Activated CD4-positive, alpha-beta T cell treated with anti-CD3 and anti-CD28 coated beads, Interleukin-2, amount 50 U/mL, for 1 hour (primary cell): Measurements from ENCODE around the gene TRDMT1.

ENCODE experiments used
- DNase-seq: peaks from one replicate; pipeline ENCODE4 v3.0.0-alpha.2; 2020

The TRDMT1 gene

DNA sequence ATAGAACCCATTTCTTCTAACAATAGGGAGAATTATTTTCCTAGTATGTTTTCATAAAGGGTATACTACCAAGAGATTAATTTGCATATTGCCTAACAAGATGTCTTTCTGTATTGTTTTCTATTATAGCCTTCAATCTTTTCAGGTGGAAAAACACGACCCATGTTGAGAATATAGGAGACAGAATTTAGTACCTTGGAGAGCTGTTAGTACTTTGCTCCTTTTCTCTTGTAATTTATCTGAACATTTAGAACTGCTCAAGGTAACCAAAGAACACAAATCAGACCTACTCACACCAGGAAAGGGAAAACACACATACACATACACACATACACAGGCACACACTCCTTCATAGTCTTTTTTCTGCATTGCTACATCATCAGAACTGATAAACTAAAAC is 7.8 kb upstream of the TRDMT1 start:
- DNase-seq = no peak

DNA sequence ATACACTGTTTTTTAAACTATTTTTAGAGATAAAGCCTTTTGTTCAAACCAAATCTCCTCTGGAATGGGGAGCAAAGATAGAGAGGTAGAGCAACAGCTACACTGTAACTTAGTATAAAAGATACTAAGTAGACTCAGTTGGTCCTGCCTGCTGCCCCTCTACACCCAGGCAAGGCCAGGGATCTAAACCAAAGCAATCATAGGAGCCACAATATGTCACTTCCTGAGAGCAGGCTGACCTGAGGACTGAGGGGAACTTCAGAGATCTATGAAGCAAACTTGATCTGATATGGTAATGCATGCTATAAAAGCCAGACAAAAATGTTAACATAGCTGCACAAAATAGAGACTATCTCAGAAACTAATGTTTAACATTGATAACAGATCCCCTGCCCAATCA is 7.0 kb upstream of the TRDMT1 start:
- no peak for DNase-seq

DNA sequence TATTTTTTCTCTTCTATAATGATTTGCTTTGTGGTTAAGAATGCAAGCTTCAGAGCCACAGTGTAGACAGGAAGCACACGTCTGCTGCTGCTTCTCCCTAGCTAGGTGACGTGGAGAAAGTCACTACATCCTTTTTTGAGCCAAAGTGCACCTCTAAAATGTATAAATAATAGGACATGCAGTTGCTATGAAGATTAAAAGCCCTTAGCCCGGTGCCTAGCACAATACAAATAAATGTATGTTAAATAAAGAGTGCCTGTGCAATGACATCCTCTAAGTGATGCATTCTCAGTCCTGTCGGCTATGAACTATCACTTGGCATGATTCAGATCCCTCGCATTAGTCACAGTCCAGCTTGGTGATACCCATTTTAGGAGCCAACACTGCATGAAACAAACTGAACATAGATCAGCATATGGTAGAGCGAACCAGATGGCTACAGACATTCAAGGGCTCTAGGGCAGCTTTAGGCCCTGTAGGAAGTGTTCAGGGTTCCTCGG is 4.8 kb upstream of the TRDMT1 start:
- peak; percentile 40 for DNase-seq

DNA sequence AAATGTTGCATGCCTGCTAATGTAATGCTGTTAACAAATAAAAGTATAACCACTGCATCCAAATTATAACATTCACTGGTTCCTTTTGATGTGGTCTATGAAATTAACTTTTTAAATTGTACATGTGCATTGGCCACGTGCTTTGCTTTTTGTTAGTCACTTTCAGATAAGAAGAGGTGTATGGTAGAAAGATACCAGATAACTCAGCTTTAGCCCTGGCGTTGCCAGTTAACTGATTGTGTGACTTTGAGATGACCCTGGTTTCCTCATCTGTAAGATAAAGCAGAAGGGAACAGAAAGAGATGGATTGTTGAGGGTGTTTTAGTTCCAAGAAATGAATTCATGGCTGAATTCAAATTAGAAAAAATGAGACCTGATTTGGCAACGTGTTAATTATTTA is 1.9 kb upstream of the TRDMT1 start:
- no peak for DNase-seq

DNA sequence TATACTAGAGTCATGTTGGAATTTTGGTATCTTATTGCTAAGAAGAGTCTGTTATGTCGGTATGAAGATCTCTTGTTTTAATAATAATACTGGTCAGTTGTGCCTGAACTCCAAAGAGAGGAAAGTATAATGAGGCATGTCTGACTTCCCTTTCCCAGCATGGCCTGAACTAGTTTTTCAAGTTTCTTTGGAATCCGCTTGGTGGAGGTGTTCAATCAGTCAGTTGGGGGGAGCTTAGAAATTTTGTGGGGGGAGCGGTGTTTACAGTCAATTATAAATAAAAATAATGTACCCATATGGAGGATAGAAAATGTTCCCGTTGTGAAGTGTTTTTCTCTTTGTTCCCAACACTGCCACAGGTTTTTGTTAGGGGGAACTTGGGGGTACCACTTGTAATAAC is 1.5 kb upstream of the TRDMT1 start:
- DNase-seq = no peak

DNA sequence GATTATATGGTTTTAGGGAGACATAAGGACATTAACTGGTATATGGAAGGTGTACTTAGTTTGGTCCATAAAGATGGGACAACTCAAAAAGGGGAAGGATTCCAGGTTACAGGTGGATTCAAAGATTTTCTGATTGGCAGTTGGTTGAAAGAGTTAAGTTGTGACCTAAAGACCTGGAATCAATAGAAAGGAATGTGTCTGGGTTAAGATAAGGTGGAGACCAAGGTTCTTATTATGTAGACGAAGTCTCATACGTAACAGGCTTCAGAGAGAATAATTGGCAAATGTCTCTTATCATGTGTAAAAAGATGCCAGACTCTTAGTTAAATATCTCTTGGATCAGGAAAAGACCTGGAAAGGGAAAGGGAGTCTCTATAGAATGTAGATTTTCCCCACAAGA is 1.0 kb upstream of the TRDMT1 start:
- no peak for DNase-seq

DNA sequence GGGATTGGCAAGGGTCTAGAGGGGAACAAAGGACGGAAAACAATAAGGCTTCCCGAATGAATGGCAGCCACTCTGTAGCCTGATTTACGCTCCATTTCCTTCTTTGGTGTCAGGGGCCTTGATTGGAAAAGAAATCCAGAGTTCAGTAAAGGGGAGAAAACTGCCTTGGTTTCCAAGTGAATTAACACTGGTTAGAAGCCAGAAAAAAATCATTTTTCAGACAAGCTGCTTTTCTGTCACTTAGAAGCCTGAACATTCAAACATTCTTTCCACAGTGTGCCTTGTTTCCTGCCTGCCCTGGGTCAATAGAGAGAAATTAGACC is 283 bp upstream of the TRDMT1 start:
- no peak for DNase-seq

DNA sequence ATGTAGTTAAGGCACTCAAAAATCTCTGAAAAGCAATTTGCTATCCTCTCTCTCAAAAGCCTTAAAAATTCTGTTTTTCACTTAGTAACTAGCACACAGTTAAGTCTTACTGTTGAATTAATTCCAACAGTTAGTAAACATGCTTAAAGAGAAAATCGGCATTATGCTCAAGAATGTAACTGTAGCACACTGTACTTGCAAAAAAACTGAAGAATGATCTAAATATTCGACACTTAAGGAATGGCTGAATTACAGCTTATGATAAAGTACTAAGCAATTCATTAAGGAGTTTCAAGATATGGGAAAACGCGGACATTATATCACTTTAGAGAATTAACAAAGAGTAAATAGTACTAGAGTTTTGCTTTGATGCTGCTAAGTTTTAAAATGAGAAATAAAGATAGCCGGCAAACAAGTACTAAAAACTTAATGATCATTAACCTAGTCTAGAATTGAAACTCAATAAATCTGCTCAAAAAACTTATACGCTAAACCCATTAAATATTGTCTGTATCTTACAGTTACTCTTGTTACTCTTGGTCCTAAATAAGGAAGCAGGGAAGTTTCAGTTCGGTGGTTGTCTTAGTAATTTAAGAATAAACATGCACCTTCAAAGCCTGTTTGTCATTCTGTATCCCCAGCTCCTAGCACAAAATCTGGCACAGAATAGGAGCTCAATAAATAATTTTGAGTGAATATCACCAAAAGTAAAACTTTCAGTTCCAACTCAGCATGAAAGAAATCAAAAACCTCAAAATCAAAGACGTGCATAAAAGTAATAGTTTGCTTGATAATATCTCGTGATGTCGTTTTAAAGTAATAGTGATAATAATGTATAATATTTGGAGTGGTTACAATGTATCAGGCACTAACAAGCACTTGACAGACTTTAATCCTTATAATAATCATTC is 1.2 kb downstream of the TRDMT1 start:
- no peak for DNase-seq

DNA sequence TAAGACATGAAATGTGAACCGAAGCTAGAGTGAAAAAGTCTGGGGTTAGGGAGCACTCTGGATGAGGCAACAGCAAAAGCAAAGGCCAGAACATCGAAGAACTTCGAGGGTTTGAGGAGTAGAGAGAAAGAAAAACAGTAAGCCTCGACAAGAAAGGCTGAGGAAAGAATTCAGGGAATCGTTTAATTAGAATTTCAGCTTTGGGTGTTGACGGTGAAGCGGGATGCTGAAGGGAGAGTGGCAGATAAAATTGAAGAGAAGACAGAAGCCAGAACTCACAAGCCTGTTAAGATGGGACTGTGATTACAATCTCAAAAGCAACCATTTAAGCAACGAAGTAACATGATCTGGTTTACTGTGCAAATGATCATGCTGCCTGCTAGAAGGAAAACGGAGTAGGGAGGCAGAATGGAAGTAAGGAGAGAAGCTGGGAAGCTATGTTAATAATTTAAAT is 2.1 kb downstream of the TRDMT1 start:
- DNase-seq = no peak

DNA sequence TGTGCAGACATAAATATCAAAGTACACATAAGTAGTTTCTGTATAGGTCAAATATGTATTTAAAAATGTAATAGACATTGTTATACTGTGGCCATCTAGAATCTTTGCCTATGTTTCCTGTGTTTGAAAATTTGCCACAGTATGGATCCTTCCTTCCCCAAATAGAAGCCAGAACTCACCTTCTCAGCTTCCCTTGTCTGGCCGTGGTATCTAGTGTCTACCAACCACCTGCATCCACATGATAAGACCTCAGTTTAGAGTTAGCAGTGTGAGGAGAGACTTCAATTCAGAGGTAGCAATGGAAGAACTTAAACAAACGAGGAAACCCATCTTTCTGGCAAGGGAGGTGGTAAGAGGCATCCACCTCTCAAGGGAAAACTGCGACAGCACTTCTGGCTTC is 4.9 kb downstream of the TRDMT1 start:
- no peak for DNase-seq

DNA sequence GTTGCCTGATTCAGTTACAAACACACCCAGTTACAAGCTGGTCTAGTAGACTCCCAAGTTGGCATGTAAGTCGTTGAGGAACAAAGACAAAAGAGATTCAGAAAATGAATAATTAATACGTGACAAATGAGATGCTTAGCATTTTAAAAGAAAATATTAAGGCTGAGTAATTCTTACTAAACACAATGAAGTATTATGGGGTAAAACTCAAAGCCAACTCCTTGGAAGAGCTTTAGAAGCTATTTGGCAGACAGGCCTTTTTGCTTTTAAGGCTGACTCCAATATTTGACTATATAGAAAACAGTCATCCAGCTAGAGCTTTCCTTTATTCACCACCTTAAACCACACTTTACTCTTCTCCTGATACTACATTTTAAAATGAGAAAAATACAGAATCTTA is 5.4 kb downstream of the TRDMT1 start:
- DNase-seq = no peak

DNA sequence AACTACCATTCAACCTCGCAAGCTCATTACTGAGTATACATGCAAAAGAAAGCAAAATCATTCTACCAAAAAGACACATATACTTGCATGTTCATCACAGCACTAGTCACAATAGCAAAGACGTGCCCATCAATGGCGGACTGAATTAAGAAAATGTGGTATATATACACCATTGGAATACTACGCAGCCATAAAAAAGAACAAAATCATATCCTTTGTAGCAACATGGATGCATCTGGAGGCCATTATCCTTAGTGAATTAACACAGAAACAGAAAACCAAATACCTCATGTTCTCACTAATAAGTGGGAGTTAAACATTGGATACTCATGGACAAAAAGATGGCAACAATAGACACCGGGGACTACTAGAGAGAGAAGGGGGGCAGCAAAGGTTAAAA is 6.4 kb downstream of the TRDMT1 start:
- DNase-seq = no peak

DNA sequence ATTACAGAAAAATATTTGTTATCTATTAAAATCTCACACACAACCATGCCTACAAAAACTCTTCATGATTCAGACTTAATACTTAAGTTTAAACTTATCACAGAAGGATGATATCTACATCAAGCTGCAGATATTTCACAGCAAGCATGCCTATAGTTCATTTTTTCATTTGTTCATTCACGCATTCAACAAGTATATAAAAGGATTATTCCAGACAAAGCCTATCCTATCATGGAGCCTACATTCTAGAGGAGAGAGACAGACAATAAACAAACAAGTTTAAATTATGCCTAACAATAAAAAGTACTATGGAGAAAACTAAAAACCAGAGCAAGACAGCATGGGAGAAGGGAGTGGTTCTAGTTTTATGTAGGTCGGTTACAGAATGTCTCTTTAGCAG is 10.9 kb downstream of the TRDMT1 start:
- DNase-seq = no peak

DNA sequence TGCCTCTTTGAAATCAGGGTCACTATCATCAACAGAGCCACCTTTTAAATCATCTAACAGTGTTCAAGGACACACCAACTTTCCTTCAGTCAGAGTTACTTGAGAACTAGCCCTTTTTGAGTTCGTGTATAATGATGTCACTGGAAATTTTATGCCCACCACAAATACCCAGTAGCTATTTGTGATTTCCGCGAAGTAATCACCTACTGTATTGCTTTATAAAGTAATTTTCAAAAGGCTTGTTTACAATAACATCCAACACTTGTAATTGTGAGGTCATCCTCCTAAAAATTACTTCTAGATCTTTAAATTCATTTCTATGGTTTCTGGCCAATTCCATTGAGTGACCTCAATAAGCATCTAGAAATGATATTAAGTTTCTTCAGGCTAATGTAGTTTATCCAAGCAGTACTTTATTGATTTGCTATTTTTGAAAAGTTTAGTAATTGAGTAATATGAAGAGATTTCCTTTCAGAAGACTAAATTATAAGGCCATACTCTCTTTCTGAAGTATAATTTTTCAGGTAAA is 12.8 kb downstream of the TRDMT1 start:
- DNase-seq = no peak

DNA sequence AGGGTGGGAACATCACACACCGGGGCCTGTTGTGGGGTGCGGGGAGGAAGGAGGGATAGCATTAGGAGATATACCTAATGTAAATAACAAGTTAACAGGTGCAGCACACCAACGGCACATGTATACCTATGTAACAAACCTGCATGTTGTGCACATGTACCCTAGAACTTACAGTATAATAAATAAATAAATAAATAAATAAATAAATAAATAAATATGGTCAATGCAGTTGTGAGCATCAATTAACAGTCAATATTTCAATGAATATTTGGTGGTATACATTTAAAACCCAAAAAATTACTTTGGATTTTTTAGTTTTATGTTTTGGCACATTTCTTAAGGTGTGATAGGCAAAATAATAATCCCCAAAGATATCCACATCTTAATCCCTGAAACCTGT is 15.6 kb downstream of the TRDMT1 start:
- DNase-seq = no peak

DNA sequence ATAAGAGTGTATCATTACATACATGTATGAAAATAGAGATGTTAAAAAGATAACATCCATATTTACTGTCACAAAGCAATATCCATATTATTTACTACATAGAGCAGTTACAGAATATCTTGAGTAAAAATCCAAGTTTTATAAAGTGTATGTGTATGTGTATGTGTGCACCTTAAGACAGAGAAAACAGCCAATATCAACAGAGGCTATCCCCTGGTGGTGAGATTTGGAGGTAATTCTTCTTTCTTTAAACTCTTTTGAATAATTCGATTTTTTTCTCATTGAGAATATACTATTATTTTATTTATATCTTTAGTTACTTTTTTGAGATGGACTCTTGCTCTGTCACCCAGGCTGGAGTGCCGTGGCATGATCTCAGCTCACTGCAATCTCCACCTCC is 18.4 kb downstream of the TRDMT1 start:
- DNase-seq = no peak

DNA sequence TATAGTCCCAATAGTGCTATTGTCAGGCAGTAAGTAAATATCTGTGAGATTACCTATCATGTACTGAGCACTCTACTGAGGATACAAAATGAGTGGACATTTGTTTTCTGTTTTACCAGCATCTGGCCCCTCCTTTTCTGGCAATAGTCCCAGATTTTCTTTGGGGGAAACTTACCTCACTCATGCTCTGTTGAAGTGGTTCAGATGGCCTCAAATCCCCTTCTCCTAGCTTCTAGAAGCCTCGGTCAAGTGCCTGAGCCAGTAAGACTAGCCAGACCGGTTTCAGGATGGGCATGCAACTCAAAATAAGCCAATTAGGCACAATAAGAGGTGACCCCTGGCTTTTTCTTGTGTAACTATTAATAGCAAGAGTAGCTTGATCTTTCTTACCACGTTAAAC is 19.7 kb downstream of the TRDMT1 start:
- no peak for DNase-seq

DNA sequence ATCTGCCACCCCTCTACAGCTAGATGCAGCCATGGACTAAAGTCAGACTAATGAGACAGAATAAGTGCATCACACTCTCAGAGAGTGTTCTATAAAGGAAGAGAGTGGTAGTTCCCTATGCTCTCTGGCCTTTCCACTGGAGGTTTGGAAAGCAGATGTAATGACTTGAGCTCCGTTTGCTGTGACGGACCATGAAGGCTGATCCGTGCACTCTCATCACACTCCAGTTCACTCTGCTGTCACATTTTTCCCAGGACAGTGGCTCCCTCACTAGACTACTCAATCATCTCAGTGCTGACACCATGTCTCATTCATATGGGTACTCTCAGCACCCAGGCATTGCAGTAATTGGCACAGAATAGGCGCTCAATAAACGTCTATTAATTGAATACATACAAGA is 20.4 kb downstream of the TRDMT1 start:
- no peak for DNase-seq

DNA sequence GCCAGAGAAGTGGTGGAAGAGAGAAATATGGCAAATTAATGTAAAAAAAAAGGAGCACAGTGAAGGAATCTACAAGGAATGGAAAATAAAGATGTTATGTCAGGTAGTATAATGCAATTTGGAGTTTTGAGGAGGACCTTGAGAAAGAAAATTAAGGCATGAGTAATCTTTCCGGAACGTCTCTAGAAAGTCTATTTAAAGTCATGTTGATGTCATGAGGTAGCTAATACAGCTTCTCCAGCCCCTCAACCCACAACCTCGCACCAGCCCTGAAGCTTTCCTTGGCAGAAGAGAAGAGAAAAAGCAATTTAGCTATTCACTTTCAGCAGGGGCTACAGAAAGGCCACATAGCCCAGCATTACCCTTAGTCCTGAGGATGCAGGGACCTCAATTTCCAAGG is 22.5 kb downstream of the TRDMT1 start:
- no peak for DNase-seq

DNA sequence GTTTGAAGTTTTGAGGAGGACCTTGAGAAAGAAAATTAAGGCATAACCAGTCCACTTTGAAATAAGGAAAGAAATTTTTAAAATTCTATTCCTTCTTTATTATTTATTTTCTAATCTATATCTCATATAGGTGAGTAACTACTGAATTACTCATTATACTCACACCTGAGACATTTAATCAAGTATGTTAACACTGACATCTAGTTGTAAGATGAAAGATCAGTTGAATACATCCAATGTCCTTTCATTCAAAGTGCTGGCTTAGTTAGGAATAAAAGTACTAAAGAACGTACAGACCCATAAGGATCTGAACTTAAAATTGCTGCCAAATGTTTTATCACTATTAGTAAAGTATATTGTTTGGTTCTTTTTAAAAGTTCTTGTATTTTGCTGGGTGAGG is 23.5 kb downstream of the TRDMT1 start:
- no peak for DNase-seq

DNA sequence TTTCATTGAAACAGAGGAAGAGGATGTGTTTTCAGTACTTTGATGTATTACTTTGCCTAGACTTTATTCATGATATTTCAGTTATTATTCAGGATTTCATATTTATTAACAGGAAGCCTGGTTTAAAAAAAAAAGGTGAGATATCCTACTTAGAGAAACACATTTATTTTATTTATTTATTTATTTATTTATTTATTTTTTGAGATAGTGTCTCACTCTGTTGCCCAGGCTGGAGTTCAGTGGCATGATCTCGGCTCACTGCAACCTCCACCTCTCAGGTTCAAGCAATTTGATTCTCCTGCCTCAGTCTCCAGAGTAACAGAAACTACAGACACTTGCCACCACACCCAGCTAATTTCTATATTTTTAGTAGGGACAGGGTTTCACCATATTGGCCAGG is 24.5 kb downstream of the TRDMT1 start:
- no peak for DNase-seq

DNA sequence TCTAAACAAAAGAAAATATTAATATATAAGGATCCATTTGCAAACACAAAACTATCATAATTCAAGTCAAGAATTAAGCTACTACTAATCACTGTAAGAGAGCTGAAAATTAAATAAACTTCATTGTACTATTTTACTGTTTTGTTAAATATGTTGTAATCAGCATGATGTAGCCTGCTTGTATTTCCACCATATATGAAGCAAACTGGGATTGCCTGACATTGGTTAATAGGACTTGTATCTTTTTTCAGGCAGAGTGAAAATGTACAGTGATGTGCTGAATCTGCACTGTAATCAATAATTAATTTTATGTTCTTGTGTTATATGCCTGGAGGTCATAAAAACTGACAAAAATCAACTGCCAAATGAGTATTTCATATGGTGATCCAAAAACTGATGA is 25.4 kb downstream of the TRDMT1 start:
- no peak for DNase-seq

DNA sequence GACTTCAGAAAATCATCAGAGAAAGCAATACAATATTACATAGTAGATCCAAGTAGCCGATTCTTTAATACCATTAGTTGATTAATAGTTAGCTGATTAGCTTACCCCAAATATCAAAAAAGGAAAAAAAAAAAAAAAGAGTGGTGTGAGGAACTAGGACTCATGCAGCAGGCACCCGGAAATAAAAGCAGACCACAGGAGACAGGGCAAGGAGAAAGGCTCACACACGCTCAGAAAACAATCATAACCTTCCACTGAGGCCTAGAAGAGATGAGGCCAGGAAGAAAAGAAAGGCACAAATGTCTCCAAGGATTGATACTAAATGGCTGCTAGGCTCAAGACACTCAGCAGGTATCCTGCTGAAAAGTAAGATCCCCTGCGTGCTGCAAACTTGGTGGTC is 25.9 kb downstream of the TRDMT1 start:
- DNase-seq = no peak

DNA sequence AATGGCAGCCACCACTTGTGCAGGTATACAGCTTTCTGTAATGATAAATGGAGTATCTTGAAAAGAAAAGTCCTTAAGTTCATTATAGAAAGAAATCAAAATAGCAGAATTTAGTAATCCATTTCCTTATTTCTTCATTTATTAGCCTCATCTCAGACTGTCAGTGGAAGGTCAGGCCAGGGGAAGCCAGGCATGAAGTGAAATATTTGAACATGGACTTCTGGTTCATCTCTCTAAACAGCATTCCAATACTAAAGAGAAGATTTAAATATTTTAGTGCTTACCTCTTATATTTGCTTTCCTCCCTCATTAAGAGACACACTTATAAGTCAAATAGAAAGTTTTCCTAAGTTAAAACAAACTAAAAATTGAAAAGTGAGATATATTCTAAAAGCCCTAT is 26.8 kb downstream of the TRDMT1 start:
- no peak for DNase-seq

DNA sequence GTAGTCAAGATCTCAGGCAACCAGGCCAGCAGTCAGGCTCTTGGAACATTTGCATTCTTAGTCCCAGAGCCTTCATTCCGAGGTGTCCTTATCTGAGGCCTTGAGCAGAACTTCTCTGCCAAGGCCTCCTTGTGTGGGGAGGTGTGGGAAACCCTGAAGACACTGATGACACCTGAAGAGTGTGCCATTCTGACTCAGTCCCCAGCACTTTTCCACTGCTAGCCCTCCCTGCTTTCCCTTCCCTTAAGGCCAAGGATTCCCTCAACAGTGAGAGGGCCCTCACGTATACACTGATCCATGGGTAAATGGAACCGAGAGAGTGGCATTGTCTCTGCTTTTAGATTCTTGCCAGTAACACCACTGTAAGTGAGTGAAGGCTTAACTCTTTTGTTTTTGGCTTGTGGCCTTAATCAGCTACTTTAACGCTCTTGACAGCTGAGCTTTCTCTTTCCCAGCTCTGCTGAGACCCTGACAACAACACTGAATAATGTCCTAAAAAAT is 30.3 kb downstream of the TRDMT1 start:
- DNase-seq = no peak
